PC-9 (cell line): ENCODE results near the gene TREX2.

ENCODE experiments used
- CTCF ChIP-seq: fragments of 200-600 bp; sonication (generic); conservative IDR thresholded peaks from 2 replicates; pipeline ENCODE4 v1.6.1; 2017; ENCODE audit warnings: mixed run types, antibody characterized with exemption, mild to moderate bottlenecking, moderate library complexity
- EZH2 ChIP-seq: fragments of 200-600 bp; sonication (generic); IDR thresholded peaks from 2 replicates; pipeline ENCODE4 v1.8.0; 2017; ENCODE audit warnings: antibody characterized with exemption, low read depth

- no peak for TF ChIP-seq EZH2
- no peak for TF ChIP-seq CTCF
Measured at GRCh38 chrX:153488231-153488914, 42.5 kb upstream of the TREX2 start.
